GM12891 (cell line): ENCODE results near the gene STIMATE.
A peak's percentile ranks its signal among the peaks of the same experiment; 100 is the strongest.

Experiments
- DNase-seq: peaks from one replicate; pipeline ENCODE4 v3.0.0; 2011; ENCODE audit warnings: low spot score; ENCODE audit not compliant: insufficient read length
- FAIRE-seq: peaks from 2 replicates; lab custom pipeline; 2011; peaks lifted over from hg19 to GRCh38; lab: Jason Lieb, UNC
- PAX5 ChIP-seq: IDR thresholded peaks from 2 replicates; pipeline ENCODE4 v1.6.1; 2011; ENCODE audit warnings: low read length, moderate library complexity, mild to moderate bottlenecking; ENCODE audit not compliant: insufficient read depth, severe bottlenecking
- POLR2A ChIP-seq: IDR thresholded peaks from 2 replicates; pipeline ENCODE4 v1.6.1; 2011; ENCODE audit warnings: low read depth, low read length, control low read depth
- POLR2AphosphoS5 ChIP-seq: IDR thresholded peaks from 2 replicates; pipeline ENCODE4 v1.6.1; 2011; ENCODE audit warnings: low read depth, low read length, control low read depth
- POU2F2 ChIP-seq: IDR thresholded peaks from 2 replicates; pipeline ENCODE4 v1.6.1; 2011; ENCODE audit warnings: low read depth, mild to moderate bottlenecking, control low read depth, low read length, moderate library complexity
- SPI1 ChIP-seq: IDR thresholded peaks from 2 replicates; pipeline ENCODE4 v1.6.1; 2011; ENCODE audit warnings: low read depth, low read length, control low read depth
- TAF1 ChIP-seq: IDR thresholded peaks from 2 replicates; pipeline ENCODE4 v1.6.1; 2011; ENCODE audit warnings: low read depth, low read length, control low read depth

Gene STIMATE

GRCh38 chr3:52873433-52874159 is 23.8 kb downstream of the STIMATE start:
- TF ChIP-seq SPI1 = no peak
- no peak for TF ChIP-seq POU2F2
- no peak for TF ChIP-seq POLR2A
- TF ChIP-seq TAF1 = no peak
- TF ChIP-seq POLR2AphosphoS5 = no peak
- TF ChIP-seq PAX5 = no peak
- no peak for DNase-seq
- FAIRE-seq = peak; percentile 69

DNA sequence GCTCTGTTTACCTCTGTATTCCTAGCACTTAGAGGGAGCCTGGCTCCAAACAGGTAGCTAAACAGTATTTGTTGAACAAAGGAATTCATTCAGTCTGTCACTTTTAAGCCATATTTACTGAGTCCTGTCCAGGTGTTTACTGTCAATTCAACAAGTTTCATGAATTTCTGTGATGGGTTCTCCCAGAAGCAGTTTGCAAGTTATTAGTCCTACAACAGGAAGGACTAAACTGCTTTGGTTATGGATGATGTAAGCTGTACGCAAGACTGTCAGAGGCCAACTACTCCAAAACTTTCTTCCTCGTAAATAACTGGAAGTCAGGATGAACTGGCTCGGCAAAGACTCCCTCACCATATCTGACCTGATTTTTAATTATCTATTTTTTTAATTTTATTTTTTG is 25.1 kb downstream of the STIMATE start:
- DNase-seq (no peak), FAIRE-seq (no peak)
- TF ChIP-seq PAX5 = no peak
- no peak for TF ChIP-seq TAF1
- TF ChIP-seq POU2F2 = no peak
- TF ChIP-seq SPI1 = no peak
- no peak for TF ChIP-seq POLR2AphosphoS5
- TF ChIP-seq POLR2A = no peak

DNA sequence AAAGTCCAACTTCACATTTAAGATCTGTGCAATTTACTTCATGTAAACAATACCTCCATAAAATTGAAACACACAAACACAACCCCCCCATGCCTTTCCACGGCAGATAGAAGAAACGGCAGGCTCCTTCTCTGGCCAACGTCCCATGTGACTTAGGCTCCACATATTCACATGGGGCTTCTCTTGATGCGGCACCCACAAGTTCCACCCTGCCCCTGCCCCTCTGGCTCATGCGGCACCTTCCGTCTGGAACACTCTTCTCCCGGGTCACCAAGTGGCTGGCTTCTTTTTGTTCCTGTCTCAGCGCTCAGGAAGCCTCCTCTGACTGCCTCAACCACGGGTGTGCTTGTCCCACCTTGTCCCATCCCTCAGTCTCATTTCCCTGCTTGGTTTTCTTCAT is 25.6 kb downstream of the STIMATE start:
- no peak for TF ChIP-seq POLR2A
- no peak for TF ChIP-seq PAX5
- TF ChIP-seq SPI1 = no peak
- no peak for TF ChIP-seq POLR2AphosphoS5
- no peak for TF ChIP-seq POU2F2
- TF ChIP-seq TAF1 = no peak
- FAIRE-seq (no peak), DNase-seq (no peak)

- TF ChIP-seq TAF1 (no peak), PAX5 (no peak), POLR2AphosphoS5 (no peak), POU2F2 (no peak), SPI1 (no peak), POLR2A (no peak)
- DNase-seq (no peak), FAIRE-seq (no peak)
Measured at GRCh38 chr3:52870471-52870870, 26.9 kb downstream of the STIMATE start.

DNA sequence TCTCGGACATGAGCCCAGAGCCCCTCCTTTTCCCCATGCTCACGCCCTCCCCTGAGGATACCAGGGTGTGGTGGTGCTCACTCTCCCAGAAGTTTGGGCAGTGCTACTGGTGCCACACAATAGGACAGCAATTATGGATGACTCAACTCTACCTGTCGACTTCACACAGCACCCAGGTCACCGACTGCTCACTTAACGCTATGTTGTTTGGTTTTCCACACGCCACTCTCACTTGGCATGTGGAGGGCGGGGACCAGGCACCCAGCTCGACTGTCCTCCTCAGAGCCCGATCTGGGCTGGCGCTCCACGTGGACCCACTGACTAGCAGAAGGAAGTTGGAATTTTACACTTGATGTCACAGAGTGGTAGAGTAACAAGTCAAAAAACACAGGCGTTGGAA is 30.9 kb downstream of the STIMATE start:
- TF ChIP-seq POU2F2 = no peak
- TF ChIP-seq TAF1 = no peak

DNA sequence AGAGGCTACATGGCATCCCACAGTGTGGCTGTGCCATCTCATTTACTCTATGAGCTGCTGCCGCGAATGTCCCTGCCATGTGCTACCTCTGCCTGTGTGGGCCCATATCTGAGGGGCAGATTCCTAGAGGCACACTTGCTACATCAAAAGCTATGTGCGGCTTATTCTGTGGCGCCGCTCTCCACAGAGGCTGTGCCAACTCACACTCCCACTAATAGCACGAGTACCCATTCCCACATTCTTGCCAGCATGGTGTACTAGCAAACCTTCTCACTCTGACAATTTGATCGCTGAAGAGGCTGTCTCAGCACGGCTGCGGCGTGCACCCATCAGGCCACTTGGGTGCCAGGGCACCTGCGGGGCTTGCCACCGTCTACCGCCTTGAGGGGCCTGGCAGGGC is 31.4 kb downstream of the STIMATE start:
- TF ChIP-seq POU2F2 (no peak), POLR2AphosphoS5 (no peak), POLR2A (no peak), PAX5 (no peak), TAF1 (no peak), SPI1 (no peak)
- no peak for FAIRE-seq
- DNase-seq = no peak

More for the DNA sequence above, 30.9 kb downstream of the STIMATE start:
- FAIRE-seq (no peak), DNase-seq (no peak)

GRCh38 chr3:52860424-52860768 is 37.0 kb downstream of the STIMATE start:
- FAIRE-seq (no peak), DNase-seq (no peak)
- no peak for TF ChIP-seq POLR2A

DNA sequence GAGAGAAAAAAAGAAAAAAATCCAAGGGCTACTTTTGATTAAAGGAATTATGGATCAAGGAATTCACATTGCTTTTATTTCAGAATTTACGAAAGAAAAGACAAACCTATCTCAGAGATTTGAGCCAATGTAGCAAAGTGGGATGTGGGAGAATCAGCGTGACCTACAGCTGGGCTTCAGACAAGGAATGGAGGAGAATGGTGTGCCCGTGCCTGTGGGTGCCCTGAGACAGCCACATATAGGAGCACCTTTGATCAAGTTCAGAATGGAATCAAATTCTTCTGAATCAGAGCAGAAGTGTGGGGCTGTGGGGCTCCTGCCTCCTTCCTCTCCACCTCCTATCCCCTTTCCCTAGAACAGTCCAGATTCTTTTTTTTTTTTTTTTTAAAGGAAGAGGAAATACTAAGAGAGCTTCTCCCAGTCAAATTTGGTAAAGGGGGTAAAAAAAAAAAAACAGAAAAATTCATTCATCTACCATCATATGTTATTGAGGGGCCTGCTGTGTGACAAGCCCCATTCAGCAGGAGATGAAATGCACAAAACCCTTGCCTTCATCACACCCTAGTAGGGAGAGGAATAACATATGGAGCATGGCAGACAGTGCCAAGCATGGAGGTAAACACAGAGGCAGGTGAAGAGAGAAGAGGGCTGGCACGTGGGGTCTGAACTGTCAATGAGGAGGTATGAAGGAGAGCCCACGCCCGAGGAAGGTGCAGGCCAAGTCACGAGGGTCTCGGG is 37.5 kb downstream of the STIMATE start:
- FAIRE-seq = no peak

GRCh38 chr3:52857864-52858263 is 39.5 kb downstream of the STIMATE start:
- no peak for TF ChIP-seq POLR2AphosphoS5
- TF ChIP-seq POLR2A = no peak
- no peak for TF ChIP-seq POU2F2
- TF ChIP-seq TAF1 = no peak
- no peak for TF ChIP-seq PAX5
- TF ChIP-seq SPI1 = no peak
- no peak for FAIRE-seq
- DNase-seq = no peak

More for the DNA sequence above, 37.5 kb downstream of the STIMATE start:
- no peak for DNase-seq
- TF ChIP-seq SPI1 = no peak
- no peak for TF ChIP-seq POU2F2
- no peak for TF ChIP-seq TAF1
- no peak for TF ChIP-seq PAX5
- no peak for TF ChIP-seq POLR2AphosphoS5
- TF ChIP-seq POLR2A = no peak

GRCh38 chr3:52857133-52857532 is 40.2 kb downstream of the STIMATE start:
- no peak for DNase-seq
- no peak for FAIRE-seq
- TF ChIP-seq SPI1 (no peak), TAF1 (no peak), PAX5 (no peak), POLR2A (no peak), POLR2AphosphoS5 (no peak), POU2F2 (no peak)

DNA sequence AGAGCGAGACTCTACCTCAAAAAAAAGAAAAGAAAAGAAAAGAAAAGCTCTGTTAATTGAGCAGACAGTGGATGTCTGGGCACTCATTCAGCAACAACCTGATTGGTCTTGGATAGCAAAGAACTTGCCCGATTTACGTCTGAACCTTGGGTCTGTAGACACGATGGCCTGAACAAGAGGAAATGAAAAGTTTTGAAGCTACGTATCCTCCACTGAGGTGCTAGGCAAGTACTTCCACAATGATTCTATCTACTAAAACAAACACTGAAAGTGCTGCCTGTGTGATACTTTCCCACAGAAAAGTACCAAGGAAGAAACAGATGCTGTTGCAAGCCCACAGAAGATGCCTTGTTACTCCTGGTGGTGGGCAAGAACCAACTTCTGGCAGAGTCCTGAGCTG is 40.7 kb downstream of the STIMATE start:
- FAIRE-seq (no peak), DNase-seq (no peak)
- TF ChIP-seq POLR2A = no peak
- no peak for TF ChIP-seq SPI1
- TF ChIP-seq POLR2AphosphoS5 = no peak
- TF ChIP-seq PAX5 = no peak
- no peak for TF ChIP-seq TAF1
- TF ChIP-seq POU2F2 = no peak
